ENCODE measurements around the gene SPEF2. TPM values are rescaled to one million over a fixed set of nuclear protein-coding genes. Genes with fewer than 3 reads are reported as not detected.

SPEF2 gene
- total and polyA plus RNA-seq, 2 experiments from 2014 or later = 0.17 to 0.21 TPM

DNA sequence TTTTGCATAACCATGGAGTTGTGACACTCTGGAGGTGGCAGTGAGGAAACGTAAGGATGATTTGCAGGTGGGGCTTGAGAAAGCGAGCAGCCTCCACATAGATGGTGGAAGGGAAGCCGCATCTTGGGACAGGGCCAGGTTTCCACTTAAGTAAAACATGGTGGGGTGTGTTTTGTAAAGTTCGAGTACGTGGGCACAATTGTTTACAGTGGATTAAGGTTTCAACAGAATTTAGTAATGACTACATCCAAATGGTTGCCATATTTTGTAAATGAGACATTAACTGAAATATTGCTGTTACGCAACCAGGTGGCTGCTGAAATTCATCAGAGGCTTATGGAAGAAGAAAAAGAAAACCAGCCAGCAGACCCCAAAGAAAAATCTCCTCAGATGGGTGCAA, 153.6 kb downstream of the SPEF2 start:
- Mint-ChIP-seq H3K27me3 (ENCODE audit: insufficient read depth, low read depth, poor library complexity) (peaks cover 1% of the 10 kb centered on the region), H3K27ac (no peak overlapping the region), H3K36me3 (ENCODE audit: low read depth) (no peaks in the 10 kb centered on the region), H3K4me1 (peaks cover 7% of the 10 kb centered on the region; the same call in 2 of the 3 replicates), H3K9me3 (no peaks in the 10 kb centered on the region), H3K4me3 (no peak overlapping the region)
- no peaks in the 10 kb centered on the region for H3K27me3 ChIP-seq (ENCODE audit: insufficient read depth)
- no peaks in the 10 kb centered on the region for H3K4me1 ChIP-seq (ENCODE audit: insufficient read depth)
- no peak overlapping the region for H3K4me3 ChIP-seq
- TF ChIP-seq ZNF114 (CRISPR knock-in tag; IDR thresholded peaks at IDR 0.05) (no peak), EZH2 (IDR thresholded peaks at IDR 0.05; ENCODE audit: low read depth, unreplicated experiment) (no peak), POLR2AphosphoS5 (IDR thresholded peaks at IDR 0.05; ENCODE audit: low read depth) (no peak), STAT1 (IDR thresholded peaks at IDR 0.05; ENCODE audit: unreplicated experiment) (no peak), ZNF331 (CRISPR knock-in tag; IDR thresholded peaks at IDR 0.05; ENCODE audit: low read depth) (no peak), CREB1 (CRISPR knock-in tag; IDR thresholded peaks at IDR 0.05; ENCODE audit: low read depth) (no peak), EZH2phosphoT487 (IDR thresholded peaks at IDR 0.05; ENCODE audit: unreplicated experiment) (no peak), NANOG (IDR thresholded peaks at IDR 0.05; ENCODE audit: borderline replicate concordance) (no peak)
- TF ChIP-seq, protein P1, sequence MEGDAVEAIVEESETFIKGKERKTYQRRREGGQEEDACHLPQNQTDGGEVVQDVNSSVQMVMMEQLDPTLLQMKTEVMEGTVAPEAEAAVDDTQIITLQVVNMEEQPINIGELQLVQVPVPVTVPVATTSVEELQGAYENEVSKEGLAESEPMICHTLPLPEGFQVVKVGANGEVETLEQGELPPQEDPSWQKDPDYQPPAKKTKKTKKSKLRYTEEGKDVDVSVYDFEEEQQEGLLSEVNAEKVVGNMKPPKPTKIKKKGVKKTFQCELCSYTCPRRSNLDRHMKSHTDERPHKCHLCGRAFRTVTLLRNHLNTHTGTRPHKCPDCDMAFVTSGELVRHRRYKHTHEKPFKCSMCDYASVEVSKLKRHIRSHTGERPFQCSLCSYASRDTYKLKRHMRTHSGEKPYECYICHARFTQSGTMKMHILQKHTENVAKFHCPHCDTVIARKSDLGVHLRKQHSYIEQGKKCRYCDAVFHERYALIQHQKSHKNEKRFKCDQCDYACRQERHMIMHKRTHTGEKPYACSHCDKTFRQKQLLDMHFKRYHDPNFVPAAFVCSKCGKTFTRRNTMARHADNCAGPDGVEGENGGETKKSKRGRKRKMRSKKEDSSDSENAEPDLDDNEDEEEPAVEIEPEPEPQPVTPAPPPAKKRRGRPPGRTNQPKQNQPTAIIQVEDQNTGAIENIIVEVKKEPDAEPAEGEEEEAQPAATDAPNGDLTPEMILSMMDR (conservative IDR thresholded peaks at IDR 0.05; ENCODE audit: low read depth in 2 of 2) = no peak
- TF ChIP-seq, protein P2, sequence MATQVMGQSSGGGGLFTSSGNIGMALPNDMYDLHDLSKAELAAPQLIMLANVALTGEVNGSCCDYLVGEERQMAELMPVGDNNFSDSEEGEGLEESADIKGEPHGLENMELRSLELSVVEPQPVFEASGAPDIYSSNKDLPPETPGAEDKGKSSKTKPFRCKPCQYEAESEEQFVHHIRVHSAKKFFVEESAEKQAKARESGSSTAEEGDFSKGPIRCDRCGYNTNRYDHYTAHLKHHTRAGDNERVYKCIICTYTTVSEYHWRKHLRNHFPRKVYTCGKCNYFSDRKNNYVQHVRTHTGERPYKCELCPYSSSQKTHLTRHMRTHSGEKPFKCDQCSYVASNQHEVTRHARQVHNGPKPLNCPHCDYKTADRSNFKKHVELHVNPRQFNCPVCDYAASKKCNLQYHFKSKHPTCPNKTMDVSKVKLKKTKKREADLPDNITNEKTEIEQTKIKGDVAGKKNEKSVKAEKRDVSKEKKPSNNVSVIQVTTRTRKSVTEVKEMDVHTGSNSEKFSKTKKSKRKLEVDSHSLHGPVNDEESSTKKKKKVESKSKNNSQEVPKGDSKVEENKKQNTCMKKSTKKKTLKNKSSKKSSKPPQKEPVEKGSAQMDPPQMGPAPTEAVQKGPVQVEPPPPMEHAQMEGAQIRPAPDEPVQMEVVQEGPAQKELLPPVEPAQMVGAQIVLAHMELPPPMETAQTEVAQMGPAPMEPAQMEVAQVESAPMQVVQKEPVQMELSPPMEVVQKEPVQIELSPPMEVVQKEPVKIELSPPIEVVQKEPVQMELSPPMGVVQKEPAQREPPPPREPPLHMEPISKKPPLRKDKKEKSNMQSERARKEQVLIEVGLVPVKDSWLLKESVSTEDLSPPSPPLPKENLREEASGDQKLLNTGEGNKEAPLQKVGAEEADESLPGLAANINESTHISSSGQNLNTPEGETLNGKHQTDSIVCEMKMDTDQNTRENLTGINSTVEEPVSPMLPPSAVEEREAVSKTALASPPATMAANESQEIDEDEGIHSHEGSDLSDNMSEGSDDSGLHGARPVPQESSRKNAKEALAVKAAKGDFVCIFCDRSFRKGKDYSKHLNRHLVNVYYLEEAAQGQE (IDR thresholded peaks at IDR 0.05; ENCODE audit: unreplicated experiment) = no peak
- TF ChIP-seq, protein P3, sequence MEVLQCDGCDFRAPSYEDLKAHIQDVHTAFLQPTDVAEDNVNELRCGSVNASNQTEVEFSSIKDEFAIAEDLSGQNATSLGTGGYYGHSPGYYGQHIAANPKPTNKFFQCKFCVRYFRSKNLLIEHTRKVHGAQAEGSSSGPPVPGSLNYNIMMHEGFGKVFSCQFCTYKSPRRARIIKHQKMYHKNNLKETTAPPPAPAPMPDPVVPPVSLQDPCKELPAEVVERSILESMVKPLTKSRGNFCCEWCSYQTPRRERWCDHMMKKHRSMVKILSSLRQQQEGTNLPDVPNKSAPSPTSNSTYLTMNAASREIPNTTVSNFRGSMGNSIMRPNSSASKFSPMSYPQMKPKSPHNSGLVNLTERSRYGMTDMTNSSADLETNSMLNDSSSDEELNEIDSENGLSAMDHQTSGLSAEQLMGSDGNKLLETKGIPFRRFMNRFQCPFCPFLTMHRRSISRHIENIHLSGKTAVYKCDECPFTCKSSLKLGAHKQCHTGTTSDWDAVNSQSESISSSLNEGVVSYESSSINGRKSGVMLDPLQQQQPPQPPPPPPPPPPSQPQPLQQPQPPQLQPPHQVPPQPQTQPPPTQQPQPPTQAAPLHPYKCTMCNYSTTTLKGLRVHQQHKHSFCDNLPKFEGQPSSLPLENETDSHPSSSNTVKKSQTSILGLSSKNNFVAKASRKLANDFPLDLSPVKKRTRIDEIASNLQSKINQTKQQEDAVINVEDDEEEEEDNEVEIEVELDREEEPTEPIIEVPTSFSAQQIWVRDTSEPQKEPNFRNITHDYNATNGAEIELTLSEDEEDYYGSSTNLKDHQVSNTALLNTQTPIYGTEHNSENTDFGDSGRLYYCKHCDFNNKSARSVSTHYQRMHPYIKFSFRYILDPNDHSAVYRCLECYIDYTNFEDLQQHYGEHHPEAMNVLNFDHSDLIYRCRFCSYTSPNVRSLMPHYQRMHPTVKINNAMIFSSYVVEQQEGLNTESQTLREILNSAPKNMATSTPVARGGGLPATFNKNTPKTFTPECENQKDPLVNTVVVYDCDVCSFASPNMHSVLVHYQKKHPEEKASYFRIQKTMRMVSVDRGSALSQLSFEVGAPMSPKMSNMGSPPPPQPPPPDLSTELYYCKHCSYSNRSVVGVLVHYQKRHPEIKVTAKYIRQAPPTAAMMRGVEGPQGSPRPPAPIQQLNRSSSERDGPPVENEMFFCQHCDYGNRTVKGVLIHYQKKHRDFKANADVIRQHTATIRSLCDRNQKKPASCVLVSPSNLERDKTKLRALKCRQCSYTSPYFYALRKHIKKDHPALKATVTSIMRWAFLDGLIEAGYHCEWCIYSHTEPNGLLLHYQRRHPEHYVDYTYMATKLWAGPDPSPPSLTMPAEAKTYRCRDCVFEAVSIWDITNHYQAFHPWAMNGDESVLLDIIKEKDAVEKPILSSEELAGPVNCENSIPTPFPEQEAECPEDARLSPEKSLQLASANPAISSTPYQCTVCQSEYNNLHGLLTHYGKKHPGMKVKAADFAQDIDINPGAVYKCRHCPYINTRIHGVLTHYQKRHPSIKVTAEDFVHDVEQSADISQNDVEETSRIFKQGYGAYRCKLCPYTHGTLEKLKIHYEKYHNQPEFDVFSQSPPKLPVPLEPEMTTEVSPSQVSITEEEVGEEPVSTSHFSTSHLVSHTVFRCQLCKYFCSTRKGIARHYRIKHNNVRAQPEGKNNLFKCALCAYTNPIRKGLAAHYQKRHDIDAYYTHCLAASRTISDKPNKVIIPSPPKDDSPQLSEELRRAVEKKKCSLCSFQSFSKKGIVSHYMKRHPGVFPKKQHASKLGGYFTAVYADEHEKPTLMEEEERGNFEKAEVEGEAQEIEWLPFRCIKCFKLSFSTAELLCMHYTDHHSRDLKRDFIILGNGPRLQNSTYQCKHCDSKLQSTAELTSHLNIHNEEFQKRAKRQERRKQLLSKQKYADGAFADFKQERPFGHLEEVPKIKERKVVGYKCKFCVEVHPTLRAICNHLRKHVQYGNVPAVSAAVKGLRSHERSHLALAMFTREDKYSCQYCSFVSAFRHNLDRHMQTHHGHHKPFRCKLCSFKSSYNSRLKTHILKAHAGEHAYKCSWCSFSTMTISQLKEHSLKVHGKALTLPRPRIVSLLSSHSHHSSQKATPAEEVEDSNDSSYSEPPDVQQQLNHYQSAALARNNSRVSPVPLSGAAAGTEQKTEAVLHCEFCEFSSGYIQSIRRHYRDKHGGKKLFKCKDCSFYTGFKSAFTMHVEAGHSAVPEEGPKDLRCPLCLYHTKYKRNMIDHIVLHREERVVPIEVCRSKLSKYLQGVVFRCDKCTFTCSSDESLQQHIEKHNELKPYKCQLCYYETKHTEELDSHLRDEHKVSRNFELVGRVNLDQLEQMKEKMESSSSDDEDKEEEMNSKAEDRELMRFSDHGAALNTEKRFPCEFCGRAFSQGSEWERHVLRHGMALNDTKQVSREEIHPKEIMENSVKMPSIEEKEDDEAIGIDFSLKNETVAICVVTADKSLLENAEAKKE (CRISPR knock-in tag; IDR thresholded peaks at IDR 0.05) = no peak
- H2AFZ ChIP-seq = no peak overlapping the region
- H3K9me2 ChIP-seq (ENCODE audit: insufficient read depth) = no peaks in the 10 kb centered on the region
- H3K4me2 ChIP-seq = no peak overlapping the region
- DNase-seq (ENCODE audit: low spot score) (no peak), ATAC-seq (no peak)
- H3K79me2 ChIP-seq (replicated peaks; ENCODE audit: insufficient read depth) = no peaks in the 10 kb centered on the region
- no peaks in the 10 kb centered on the region for H3F3A ChIP-seq (replicated peaks; ENCODE audit: low read depth)
- no peaks in the 10 kb centered on the region for H3K36me3 ChIP-seq (ENCODE audit: insufficient read depth)
- H4K20me1 ChIP-seq (replicated peaks; ENCODE audit: insufficient read depth) = no peaks in the 10 kb centered on the region; the same call in 1 of the 2 replicates
- no peak overlapping the region for H3K27ac ChIP-seq (ENCODE audit: low read depth)
